GM18858 (cell line): ENCODE data around the gene LSP1.

Source experiments
- ATAC-seq: cut with Tn5 transposase; IDR thresholded peaks from one replicate; pipeline ENCODE4 v1.9.1; 2021; ENCODE audit not compliant: unreplicated experiment

Gene LSP1

GRCh38 chr11:1888347-1888753 lies 35.5 kb downstream of the LSP1 start:
- no peak for ATAC-seq

GRCh38 chr11:1888811-1889210 lies 35.9 kb downstream of the LSP1 start:
- no peak for ATAC-seq

- no peak for ATAC-seq
These were observed 36.5 kb downstream of the LSP1 start for GRCh38 chr11:1889224-1889930.

GRCh38 chr11:1889941-1890855 lies 37.3 kb downstream of the LSP1 start:
- ATAC-seq, result no peak

- ATAC-seq, result no peak
These were observed 38.3 kb downstream of the LSP1 start for GRCh38 chr11:1890856-1891830.

GRCh38 chr11:1891831-1892115 lies 38.9 kb downstream of the LSP1 start, which contains the start of gene PRR33:
Gene PRR33 (minus strand): TSS chr11:1891895. CDS start chr11:1890584, 1,311 bp downstream.
- ATAC-seq, result no peak

- ATAC-seq, result no peak
These were observed 39.2 kb downstream of the LSP1 start for GRCh38 chr11:1892116-1892515.

- ATAC-seq, result no peak
These were observed 39.7 kb downstream of the LSP1 start for GRCh38 chr11:1892558-1892957.

GRCh38 chr11:1893581-1894359 lies 40.9 kb downstream of the LSP1 start:
- ATAC-seq, result no peak

- ATAC-seq, result no peak
These were observed 41.9 kb downstream of the LSP1 start for GRCh38 chr11:1894759-1895158.

- no peak for ATAC-seq
These were observed 43.6 kb downstream of the LSP1 start for GRCh38 chr11:1896468-1896867.

- ATAC-seq, result no peak
These were observed 44.0 kb downstream of the LSP1 start for GRCh38 chr11:1896923-1897322.

- ATAC-seq, result no peak
These were observed 46.2 kb downstream of the LSP1 start for GRCh38 chr11:1899090-1899489.

GRCh38 chr11:1899686-1900085 lies 46.8 kb downstream of the LSP1 start:
- ATAC-seq, result no peak

- ATAC-seq, result no peak
These were observed 53.3 kb downstream of the LSP1 start for GRCh38 chr11:1906181-1906580.

- no peak for ATAC-seq
These were observed 53.9 kb downstream of the LSP1 start for GRCh38 chr11:1906611-1907423.

- ATAC-seq, result no peak
These were observed 55.7 kb downstream of the LSP1 start for GRCh38 chr11:1908618-1909017.

GRCh38 chr11:1909524-1909923 lies 56.6 kb downstream of the LSP1 start:
- ATAC-seq, result no peak

- ATAC-seq, result no peak
These were observed 59.5 kb downstream of the LSP1 start for GRCh38 chr11:1912289-1912878.
